ENCODE results near the gene C5orf52.
A peak's percentile ranks its signal among the peaks of the same experiment; 100 is the strongest.

C5orf52 gene

DNA sequence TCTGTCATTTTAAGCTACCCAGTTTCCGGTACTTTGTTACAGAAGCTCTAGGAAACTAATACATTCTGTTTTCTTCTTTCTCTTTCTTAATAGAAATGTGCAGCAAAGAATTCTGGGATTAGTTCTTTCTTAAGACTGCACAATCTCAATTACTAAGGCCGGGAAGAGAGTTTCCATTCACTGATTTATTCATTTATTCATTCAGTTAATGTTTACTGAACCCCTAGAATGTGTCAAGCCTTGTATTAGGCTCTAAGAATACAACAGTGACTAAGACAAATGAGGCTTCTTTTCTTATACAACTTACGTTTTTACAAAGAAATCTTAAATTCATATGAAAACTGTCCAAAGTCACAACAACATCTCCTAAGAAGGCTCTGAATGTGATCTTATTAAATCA, 32.4 kb downstream of the C5orf52 start:
- Histone ChIP-seq H3K4me1 (ENCODE audit: low read length) (no peaks in the 10 kb centered on the region), H3K36me3 (replicated peaks; ENCODE audit: low read depth, low read length) (no peaks in the 10 kb centered on the region), H3K79me2 (ENCODE audit: low read length) (no peaks in the 10 kb centered on the region), H3K4me3 (ENCODE audit: low read length) (no peak overlapping the region), H3K27me3 (ENCODE audit: low read depth, low read length) (no peaks in the 10 kb centered on the region), H3K4me2 (ENCODE audit: low read length) (no peak overlapping the region), H3K9ac (ENCODE audit: low read length) (no peak overlapping the region), H3K9me3 (ENCODE audit: insufficient read depth, low read length) (0 out of 2 replicates have a peak, but pooled peaks cover under 1% of the 10 kb centered on the region), H3K27ac (ENCODE audit: low read length) (no peak overlapping the region), H2AFZ (ENCODE audit: low read depth, low read length) (no peak overlapping the region), H4K20me1 (ENCODE audit: insufficient read depth, low read length) (no peaks in the 10 kb centered on the region)
- TF ChIP-seq, protein P1, sequence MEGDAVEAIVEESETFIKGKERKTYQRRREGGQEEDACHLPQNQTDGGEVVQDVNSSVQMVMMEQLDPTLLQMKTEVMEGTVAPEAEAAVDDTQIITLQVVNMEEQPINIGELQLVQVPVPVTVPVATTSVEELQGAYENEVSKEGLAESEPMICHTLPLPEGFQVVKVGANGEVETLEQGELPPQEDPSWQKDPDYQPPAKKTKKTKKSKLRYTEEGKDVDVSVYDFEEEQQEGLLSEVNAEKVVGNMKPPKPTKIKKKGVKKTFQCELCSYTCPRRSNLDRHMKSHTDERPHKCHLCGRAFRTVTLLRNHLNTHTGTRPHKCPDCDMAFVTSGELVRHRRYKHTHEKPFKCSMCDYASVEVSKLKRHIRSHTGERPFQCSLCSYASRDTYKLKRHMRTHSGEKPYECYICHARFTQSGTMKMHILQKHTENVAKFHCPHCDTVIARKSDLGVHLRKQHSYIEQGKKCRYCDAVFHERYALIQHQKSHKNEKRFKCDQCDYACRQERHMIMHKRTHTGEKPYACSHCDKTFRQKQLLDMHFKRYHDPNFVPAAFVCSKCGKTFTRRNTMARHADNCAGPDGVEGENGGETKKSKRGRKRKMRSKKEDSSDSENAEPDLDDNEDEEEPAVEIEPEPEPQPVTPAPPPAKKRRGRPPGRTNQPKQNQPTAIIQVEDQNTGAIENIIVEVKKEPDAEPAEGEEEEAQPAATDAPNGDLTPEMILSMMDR (IDR thresholded peaks at IDR 0.05; ENCODE audit: low read depth, low read length) = no peak
- no peak for TF ChIP-seq EZH2phosphoT487 (IDR thresholded peaks at IDR 0.05; ENCODE audit: low read depth)

DNA sequence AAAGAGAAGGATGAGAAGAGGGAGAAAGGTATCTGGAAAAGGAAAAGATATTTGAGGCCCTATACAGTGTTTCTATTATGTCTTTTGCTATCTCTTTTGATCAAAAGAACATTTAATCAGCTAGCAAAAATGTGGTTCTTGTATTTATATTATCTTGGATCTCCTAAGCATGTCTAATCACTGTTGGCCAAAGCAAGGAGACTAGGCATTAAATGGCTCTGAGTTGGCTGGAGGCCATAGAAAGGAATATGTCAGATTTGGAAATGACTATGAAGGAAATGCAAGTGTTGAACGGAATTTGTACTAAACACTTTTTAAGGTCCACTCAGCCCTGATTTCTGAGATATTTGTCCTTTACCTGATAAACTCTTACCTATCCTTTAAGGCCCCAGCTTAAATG, 37.5 kb downstream of the C5orf52 start:
- H3K27ac ChIP-seq (ENCODE audit: low read length) = no peak overlapping the region

GRCh38 chr5:157709346-157709745, 38.0 kb downstream of the C5orf52 start:
- H3K9me3 ChIP-seq (ENCODE audit: insufficient read depth, low read length) = no peaks in the 10 kb centered on the region

More for the DNA sequence above, 37.5 kb downstream of the C5orf52 start:
- Histone ChIP-seq H3K9ac (ENCODE audit: low read length) (no peak overlapping the region), H3K4me1 (ENCODE audit: low read length) (peaks cover 15% of the 10 kb centered on the region), H3K4me2 (ENCODE audit: low read length) (no peak overlapping the region), H3K27me3 (ENCODE audit: low read depth, low read length) (no peaks in the 10 kb centered on the region), H3K36me3 (replicated peaks; ENCODE audit: low read depth, low read length) (no peaks in the 10 kb centered on the region), H2AFZ (ENCODE audit: low read depth, low read length) (no peak overlapping the region), H3K79me2 (ENCODE audit: low read length) (no peaks in the 10 kb centered on the region), H3K4me3 (ENCODE audit: low read length) (no peak overlapping the region), H4K20me1 (ENCODE audit: insufficient read depth, low read length) (no peaks in the 10 kb centered on the region), H3K9me3 (ENCODE audit: insufficient read depth, low read length) (no peaks in the 10 kb centered on the region)
- TF ChIP-seq EZH2phosphoT487 (IDR thresholded peaks at IDR 0.05; ENCODE audit: low read depth) = no peak
- TF ChIP-seq, protein P1 (IDR thresholded peaks at IDR 0.05; ENCODE audit: low read depth, low read length) = no peak

GRCh38 chr5:157710431-157710830, 39.1 kb downstream of the C5orf52 start:
- no peak overlapping the region for H3K9ac ChIP-seq (ENCODE audit: low read length)
- H3K79me2 ChIP-seq (ENCODE audit: low read length) = no peaks in the 10 kb centered on the region
- H3K27me3 ChIP-seq (ENCODE audit: low read depth, low read length) = no peaks in the 10 kb centered on the region
- peaks cover 28% of the 10 kb centered on the region for H3K4me1 ChIP-seq (ENCODE audit: low read length)
- no peak for TF ChIP-seq EZH2phosphoT487 (IDR thresholded peaks at IDR 0.05; ENCODE audit: low read depth)
- TF ChIP-seq, protein P1 (IDR thresholded peaks at IDR 0.05; ENCODE audit: low read depth, low read length) = no peak
- no peak overlapping the region for H3K4me3 ChIP-seq (ENCODE audit: low read length)
- no peaks in the 10 kb centered on the region for H3K36me3 ChIP-seq (replicated peaks; ENCODE audit: low read depth, low read length)
- H2AFZ ChIP-seq (ENCODE audit: low read depth, low read length) = no peak overlapping the region
- no peaks in the 10 kb centered on the region for H3K9me3 ChIP-seq (ENCODE audit: insufficient read depth, low read length)
- no peaks in the 10 kb centered on the region for H4K20me1 ChIP-seq (ENCODE audit: insufficient read depth, low read length)
- H3K4me2 ChIP-seq (ENCODE audit: low read length) = peak overlapping the region; percentile 22
- no peak overlapping the region for H3K27ac ChIP-seq (ENCODE audit: low read length)

More at GRCh38 chr5:157709346-157709745, 38.0 kb downstream of the C5orf52 start:
- Histone ChIP-seq H4K20me1 (ENCODE audit: insufficient read depth, low read length) (no peaks in the 10 kb centered on the region), H3K4me1 (ENCODE audit: low read length) (peaks cover 20% of the 10 kb centered on the region), H3K4me3 (ENCODE audit: low read length) (no peak overlapping the region), H2AFZ (ENCODE audit: low read depth, low read length) (no peak overlapping the region), H3K27ac (ENCODE audit: low read length) (no peak overlapping the region), H3K79me2 (ENCODE audit: low read length) (no peaks in the 10 kb centered on the region), H3K9ac (ENCODE audit: low read length) (no peak overlapping the region), H3K4me2 (ENCODE audit: low read length) (no peak overlapping the region), H3K36me3 (replicated peaks; ENCODE audit: low read depth, low read length) (no peaks in the 10 kb centered on the region), H3K27me3 (ENCODE audit: low read depth, low read length) (no peaks in the 10 kb centered on the region)
- TF ChIP-seq, protein P1 (IDR thresholded peaks at IDR 0.05; ENCODE audit: low read depth, low read length) = no peak
- TF ChIP-seq EZH2phosphoT487 (IDR thresholded peaks at IDR 0.05; ENCODE audit: low read depth) = no peak
